GM19395 (cell line): ENCODE results near the gene PPT2.
"Not testable (repeated sequence)": the region's sequence is repeated elsewhere in the genome, so short reads cannot be mapped to it uniquely, and the experiment has no call there.

ENCODE experiments used
- ATAC-seq: cut with Tn5 transposase; IDR thresholded peaks from one replicate; pipeline ENCODE4 v1.9.1; 2021; ENCODE audit warnings: mild to moderate bottlenecking, moderate library complexity; ENCODE audit not compliant: unreplicated experiment

PPT2 gene

DNA sequence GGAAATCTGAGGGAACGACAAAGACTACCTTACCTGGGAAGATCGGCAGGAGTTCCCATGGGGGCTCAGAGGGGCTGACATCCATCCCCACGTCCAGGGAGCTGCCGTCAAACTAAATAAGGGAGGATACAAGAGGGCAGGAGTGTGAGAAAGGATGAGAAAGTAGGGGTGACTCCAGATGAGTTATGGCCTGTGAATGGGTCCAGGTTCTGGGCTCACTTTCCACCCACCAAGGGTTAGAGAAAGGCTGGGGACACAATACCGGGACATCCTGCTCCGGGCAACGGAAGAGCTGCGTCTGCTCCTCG lies 26.6 kb upstream of the PPT2 start:
- ATAC-seq: no peak

DNA sequence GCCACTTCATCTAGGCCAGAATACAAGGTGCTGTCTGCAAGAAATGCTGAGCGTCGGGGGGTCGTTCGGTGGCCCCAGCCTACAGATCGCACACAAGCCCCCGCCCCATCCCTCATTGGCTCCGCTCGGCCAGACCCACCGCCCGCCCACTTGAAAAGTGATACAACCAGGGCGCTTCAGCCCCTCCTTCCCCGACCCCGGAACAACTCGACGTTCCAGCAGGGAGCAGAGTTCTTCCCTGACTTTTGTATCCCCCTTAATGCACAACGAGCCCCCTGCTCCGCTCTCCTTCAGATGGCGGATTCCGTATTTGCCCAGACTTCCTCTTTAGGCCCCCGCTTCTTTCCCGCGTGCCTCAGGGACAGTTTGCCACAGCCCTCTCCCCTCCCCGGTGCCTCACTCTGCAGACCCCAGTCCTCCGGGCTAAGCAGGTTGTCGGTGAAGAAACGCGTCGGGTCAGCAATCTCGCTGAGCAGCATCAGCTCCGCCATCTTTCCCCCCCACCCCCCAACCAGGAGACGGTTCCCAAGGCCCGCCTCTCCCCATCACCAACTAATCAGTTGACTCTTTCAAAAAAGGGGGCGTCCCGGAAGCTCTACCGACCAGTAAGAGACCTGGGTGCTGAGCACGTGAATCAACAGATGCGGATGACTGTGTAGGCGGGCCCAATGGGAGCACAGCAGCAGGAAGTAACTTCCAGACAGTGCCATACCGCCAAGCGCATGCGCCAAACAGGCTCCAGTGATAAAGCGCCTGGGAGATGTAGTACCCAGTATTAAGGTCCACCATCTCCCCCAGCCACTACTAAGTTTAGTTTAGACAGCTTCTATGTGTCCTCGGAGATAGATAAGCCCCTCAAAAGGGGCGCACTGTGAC lies 26.0 kb upstream of the PPT2 start, which contains the start of gene ATF6B:
ATF6B (minus strand) TSS at position 530 of the 876 bp plus-strand sequence; CDS start at position 491, 39 bp downstream.
- ATAC-seq: peak; percentile 88

DNA sequence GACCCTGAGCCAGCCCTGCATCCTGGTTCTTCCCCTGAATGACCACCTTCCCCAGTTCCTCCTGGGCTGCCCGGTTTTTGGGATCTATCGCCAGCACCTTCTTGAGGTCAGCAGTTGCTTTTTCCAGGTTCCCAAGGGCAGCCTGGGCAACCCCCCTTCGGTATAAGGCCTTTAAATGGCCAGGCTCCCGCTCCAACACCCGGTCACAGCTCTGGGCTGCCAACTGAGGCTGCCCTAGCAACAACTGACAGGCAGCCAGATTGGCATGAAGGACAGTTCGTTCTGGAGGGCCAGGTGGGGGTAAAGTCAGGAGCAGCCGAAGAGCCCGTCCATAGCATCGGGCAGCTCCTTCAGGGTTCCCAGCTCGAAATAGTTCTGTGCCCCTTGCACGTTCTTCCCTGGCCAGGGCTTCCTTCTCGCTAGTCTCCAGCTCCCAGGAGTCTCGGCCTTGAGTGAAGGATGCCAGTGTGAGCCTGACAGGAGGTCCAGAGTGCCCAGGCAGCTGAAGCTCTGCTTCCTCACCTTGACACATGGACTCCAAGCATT lies 25.1 kb upstream of the PPT2 start:
- ATAC-seq: no peak

- ATAC-seq: no peak
Observed at GRCh38 chr6:32129297-32130088, 24.4 kb upstream of the PPT2 start.

GRCh38 chr6:32131439-32131948 lies 22.4 kb upstream of the PPT2 start:
- ATAC-seq: no peak

GRCh38 chr6:32132110-32132509 lies 21.8 kb upstream of the PPT2 start:
- ATAC-seq: no peak

DNA sequence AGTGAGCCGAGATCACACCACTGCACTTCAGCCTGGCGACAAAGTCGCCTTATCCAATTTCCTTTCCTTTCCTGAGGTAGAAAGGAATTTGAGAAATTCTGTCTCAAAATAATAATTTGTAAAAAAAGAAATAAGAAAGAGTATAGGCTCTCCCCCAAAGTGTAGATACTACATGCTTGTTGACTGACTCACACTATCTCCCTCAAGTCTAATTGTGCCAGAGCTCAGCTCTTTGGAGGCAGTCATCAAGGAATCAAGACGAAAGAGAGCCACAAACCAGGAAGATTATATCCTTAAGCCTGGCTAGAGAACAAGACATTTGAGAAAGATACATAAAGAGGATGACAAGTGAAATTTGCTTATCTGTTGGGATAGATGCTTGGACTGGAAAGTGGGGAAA lies 20.2 kb upstream of the PPT2 start:
- no peak for ATAC-seq

DNA sequence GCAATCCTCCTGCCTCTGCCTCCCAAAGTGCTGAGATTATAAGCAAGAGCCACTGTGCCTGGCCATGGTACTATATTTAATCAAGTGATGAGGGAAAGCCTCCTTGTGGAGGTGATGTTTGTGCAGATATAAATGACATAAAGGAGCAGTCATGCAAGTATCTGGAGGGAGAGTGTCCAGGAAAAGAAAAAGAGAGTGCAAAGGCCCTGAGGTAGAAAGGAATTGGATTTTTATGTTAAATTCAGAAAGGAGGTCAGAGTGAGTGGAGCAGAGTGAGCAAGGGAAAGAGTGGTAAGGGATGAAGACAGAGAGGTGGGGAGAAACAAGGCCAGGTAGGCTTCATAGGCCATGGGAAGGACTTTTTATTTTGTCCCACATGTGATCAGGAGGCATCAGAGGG lies 16.5 kb upstream of the PPT2 start:
- ATAC-seq: no peak

DNA sequence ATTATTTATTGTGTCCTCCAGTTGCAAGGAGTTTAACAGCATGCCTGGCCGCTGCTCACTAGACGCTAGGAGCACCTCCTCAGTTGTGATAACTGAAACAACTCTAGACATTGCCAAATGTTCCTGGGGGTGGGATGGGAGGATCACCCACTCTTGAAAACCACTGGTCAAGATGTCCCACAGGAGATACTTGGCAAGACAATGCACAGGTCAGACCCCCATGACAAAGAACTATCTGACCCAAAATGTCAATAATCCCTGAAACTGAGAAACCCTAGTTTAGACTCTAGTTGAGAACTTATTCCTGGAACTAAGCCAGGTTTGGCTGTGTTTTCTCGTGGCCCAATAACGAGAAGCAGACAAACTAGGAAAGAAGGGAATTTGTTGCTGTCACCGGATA lies 14.4 kb upstream of the PPT2 start:
- no peak for ATAC-seq

DNA sequence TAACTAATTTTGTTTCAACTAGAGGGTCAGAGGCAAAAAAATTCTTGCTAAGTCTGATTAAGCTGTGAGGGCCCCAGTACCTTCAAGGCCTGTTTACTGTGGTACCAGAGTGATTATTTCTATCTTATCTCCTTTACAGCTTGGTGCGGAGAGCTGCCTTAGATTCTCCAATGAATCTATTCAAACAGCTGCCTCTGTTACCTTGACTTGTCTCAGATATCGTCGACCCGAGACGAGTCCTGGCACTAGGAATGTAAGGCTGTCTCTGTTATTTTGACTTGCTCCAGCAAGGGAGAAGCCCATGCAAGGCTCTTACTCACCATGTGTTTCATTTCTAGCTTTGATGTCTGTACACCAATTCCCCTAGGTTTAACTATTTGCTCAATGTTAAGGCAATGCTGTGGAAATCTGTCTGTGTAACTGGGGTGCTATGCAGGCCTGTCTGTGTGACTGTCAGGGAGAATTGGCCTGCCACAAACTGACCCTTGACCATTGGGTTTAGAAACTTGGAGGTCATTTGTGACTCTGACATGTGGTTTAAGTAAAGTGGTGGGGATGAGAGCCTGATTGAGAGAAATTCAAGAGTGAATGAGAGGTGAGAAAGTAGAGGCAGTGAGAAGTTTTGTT lies 13.4 kb upstream of the PPT2 start:
- no peak for ATAC-seq

DNA sequence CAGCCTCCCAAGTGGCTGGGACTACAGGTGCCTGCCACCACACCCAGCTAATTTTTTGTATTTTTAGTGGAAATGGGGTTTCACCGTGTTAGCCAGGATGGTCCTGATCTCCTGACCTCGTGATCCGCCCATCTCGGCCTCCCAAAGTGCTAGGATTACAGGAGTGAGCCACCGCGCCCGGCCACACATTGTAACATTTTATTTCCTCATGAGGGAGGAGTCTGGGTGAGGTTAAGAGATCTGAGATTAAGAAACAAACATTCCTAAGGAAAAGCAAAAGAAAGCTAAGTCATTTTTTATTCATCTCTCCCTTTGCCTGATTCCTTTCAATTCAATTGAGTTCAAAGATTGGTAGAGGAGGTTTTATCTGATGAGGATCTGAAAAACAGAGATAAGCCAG lies 9.7 kb upstream of the PPT2 start:
- ATAC-seq: not testable (repeated sequence)

DNA sequence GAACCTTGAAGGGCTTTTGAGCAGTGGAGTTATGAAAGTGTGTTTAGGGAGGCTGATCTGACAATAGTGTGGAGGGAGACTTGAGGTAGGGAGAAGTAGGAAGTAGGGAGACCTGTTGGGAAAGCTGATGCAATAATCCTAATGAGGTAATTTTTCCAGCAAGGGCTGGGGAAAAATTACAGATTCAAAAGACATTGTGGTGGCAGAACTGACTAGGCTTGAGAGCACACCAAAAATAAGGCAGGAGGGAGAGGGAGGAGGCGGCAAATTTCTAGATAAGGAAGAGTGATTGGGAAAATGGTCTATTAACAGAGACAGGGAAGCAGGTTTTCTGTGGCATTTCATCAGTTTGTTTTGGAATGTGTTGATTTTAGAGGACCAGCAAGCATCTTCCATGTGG lies 7.7 kb upstream of the PPT2 start:
- no peak for ATAC-seq

- ATAC-seq: no peak
Observed at GRCh38 chr6:32146687-32147086, 7.3 kb upstream of the PPT2 start.

DNA sequence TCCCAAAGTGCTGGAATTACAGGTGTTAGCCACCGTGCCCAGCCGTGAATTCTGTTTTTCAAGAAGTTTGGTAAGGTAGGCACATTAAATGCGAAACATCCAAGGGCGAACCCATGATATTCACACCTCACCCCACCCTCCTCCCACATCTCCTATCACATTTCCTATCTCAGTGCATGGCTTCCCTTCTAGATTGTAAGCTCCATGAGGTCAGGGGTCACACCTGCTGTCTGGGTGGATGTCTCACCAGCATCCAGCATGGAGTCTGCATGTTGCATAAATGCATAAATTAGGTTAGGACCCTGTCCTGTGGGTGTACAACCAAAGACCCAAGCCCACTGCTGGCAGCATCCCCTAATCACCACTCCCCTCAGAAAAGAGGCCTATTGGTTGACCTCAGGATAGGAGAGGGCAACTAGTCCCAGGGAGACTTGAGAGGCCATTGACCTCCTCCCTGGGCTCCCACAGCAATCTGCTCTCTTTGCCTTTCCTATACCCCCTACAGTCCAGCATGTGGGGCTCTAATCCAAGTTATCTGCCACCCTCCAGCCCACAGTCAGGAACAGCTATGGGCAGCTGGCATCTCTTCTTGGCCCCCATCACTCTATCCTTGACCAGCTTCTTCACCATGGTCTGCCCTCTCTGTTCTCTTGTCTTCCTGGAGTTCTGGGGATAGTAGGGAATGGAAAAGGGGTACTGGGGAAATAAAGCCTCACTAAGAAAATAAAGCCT lies 6.4 kb upstream of the PPT2 start:
- no peak for ATAC-seq

GRCh38 chr6:32148289-32149091 lies 5.5 kb upstream of the PPT2 start:
- no peak for ATAC-seq

- no peak for ATAC-seq
Observed at GRCh38 chr6:32149092-32149755, 4.7 kb upstream of the PPT2 start.

- ATAC-seq: no peak
Observed at GRCh38 chr6:32149932-32150870, 3.7 kb upstream of the PPT2 start.
